HG03342 (cell line): ENCODE measurements around the gene KANSL1.
A peak's percentile ranks its signal among the peaks of the same experiment; 100 is the strongest.
"Not testable (repeated sequence)": the region's sequence is repeated elsewhere in the genome, so short reads cannot be mapped to it uniquely, and the experiment has no call there.

Source experiments
- ATAC-seq: cut with Tn5 transposase; IDR thresholded peaks from one replicate; pipeline ENCODE4 v1.9.1; 2021; ENCODE audit warnings: mild to moderate bottlenecking, moderate library complexity; ENCODE audit not compliant: unreplicated experiment

KANSL1 gene

GRCh38 chr17:46193151-46193625 is at the start of gene KANSL1:
TSS of gene KANSL1 (minus strand) at chr17:46193429. CDS start at chr17:46172143, 21,286 bp downstream.
- ATAC-seq: peak; percentile 68

- not testable (repeated sequence) for ATAC-seq
Measured at GRCh38 chr17:46231359-46231758, 38.1 kb upstream of the KANSL1 start.

GRCh38 chr17:46225274-46225794 is 32.1 kb upstream of the KANSL1 start:
- peak; percentile 98 for ATAC-seq

GRCh38 chr17:46224864-46225263 is 31.6 kb upstream of the KANSL1 start:
- ATAC-seq: peak; percentile 38

- ATAC-seq: not testable (repeated sequence)
Measured at GRCh38 chr17:46223041-46223440, 29.8 kb upstream of the KANSL1 start.

DNA sequence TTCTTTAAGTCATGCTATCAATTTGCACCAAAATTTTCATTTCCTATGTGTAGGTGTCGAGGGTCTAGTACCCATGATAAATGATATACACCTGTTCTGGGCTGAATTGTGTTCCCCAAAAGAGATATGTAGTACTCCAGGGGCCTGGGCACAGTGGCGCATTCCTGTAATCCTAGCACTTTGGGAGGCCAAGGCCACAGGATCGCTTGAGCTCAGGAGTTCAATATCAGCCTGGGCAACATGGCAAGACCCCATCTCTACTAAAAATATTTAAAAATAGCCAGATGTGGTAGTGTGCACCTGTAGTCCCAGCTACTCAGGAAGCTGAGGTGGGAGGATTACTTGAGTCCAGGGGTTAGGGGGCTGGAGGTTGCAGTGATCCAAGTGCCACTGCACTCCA is 23.5 kb upstream of the KANSL1 start:
- no peak for ATAC-seq

DNA sequence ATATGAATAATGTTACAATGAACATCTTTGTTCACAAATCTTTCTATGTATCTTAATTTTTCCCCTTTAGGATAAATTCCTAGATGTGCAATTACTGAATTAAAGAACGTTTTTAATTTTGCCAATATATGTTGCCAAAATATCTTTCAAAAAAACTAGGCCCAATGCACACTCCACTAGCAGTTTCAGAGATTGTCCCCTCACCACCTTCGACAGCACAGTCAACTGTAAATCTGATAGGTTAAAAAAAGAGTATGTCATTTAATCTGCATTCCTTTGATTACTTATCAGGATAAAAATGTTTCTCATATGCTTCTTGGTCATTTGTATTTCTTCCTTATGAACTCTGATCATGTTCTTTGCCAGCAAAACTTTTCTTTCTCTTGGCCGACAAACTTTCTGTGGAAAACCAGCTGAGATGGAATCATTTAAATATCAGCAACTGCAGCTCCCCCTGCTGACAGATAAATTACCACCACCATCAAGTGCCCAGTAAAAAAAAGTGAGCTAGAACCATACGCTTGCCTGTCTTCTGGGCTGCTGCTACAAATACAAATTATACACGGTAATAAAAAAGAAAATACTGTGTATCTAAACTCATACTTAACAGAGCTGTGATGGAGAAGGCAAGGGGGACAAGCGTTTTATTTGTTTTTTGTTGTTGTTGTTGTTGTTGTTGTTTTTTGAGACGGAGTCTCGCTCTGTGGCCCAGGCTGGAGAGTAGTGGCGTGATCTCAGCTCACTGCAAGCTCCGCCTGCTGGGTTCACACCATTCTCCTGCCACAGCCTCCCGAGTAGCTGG is 19.6 kb upstream of the KANSL1 start:
- no peak for ATAC-seq

- ATAC-seq: no peak
Measured at GRCh38 chr17:46208997-46209396, 15.8 kb upstream of the KANSL1 start.

GRCh38 chr17:46205975-46206374 is 12.7 kb upstream of the KANSL1 start:
- ATAC-seq: no peak

DNA sequence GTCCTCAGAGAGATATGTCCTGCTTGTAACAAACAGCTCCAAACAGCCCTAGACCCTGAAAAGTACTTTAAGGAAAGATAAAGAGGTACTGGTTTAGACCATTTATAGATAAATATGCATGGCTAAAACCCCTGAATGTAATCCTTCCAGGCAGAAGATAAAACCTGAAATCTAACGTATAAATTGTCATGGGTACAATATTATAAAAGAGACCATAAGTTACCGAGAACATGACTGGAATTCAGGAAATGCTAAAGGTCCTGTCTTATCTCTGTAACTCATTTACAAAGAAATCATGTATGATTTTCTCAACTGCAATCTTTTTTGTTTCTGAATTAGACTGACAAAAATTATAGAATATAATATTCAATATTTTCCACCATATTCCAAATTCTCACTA is 9.2 kb upstream of the KANSL1 start:
- ATAC-seq: no peak

GRCh38 chr17:46201491-46201890 is 8.3 kb upstream of the KANSL1 start:
- ATAC-seq: no peak

- no peak for ATAC-seq
Measured at GRCh38 chr17:46200197-46200596, 7.0 kb upstream of the KANSL1 start.

DNA sequence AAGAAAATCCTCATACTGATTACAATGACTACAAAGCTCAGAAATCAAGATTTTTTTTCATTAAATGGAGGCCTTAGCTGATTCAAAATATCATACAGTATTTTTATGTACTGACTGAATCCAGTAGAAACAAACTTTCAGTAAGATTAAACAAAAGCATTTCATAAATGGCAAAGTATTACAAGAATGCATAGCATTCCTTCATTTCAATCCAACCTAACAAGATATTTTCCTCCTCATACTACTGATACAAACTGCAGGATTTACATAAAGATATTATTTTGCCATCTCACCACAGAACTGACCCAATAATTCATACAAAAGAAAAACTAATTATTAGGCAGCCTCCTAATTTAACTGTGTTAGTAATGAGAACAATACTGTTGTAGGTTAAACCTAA is 6.2 kb upstream of the KANSL1 start:
- no peak for ATAC-seq

DNA sequence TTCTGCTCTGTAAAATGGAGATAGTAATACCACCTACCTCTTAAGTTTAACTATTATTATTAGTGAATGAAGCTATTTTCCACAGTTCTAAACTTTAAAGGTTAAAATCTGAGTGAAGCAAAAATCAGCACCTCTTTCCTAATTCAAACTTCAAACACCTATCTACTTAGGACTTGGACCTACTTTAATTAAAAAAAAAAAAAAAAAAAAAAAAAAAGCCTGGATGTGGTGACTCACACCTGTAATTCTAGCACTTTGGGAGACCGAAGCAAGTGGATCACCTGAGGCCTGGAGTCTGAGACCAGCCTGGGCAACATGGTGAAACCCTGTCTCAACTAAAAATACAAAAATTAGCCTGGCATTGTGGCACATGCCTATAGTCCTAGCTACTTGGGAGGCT is 5.0 kb upstream of the KANSL1 start:
- no peak for ATAC-seq

GRCh38 chr17:46197530-46197929 is 4.3 kb upstream of the KANSL1 start:
- ATAC-seq: no peak

- ATAC-seq: no peak
Measured at GRCh38 chr17:46195939-46196716, 2.9 kb upstream of the KANSL1 start.

DNA sequence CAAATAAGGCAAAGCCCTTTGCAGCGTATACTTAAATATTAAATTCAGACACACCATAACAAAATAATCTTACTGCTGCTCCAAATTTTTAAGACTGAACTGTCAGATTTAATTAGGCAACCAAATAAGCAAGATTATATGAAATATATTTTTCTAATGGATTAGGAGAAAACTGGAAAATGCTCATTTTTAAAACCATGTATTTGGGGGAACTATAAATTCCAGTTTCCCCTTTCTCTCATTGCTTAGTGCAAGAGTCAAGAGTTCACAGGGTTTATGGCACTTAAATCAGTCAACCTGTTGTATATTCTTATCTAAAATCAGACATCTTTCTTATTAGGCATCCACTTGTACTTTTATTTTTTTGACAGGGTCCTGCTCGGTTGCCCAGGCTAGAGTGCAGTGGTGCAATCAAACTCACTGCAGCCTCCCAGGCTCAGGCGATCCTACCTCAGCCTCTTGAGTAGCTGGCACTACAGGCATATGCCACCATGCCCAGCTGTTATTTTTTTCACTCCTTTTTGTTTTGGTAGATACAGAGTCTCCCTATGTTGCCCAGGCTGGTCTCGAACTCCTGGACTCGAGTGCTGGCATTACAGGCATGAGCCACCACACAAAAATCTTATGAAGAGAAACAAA is 2.1 kb upstream of the KANSL1 start:
- ATAC-seq: no peak

DNA sequence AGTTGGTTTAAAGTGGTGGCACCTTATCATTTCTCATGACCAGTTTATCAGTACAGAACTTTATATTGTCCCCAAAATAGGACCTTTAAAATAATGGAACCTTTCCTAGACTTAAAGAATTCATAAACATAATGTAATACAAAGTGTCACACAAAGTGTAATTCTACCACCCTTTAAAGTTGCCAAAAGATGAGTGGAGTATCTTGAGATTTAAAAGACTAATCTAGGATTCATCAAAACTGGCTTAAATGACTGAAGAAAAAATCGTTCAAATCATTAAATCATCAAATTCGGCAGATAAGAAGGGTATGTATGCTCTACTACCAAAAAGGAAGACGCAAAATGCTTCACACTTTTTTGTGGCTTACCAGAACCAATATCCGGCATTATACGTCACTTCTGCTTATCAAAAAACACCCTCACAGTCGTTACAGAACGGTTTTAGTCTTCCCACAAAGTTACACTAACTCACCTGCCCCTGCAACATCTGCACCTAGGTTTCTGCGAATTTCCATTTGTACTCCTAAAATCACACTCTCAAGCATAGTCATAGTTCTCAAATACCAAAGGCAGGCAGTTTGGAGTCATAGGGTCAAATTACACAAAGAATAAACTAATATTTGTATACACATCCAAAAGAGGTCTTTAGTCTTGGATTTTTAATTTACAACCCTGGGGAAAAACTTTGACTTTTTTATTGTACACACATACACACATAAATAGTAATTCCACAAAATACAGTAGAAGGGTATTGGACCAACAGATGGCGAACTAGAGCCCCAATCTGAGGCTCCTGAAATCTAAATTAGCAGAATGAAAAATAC is 1.4 kb upstream of the KANSL1 start:
- ATAC-seq: no peak

- ATAC-seq: peak; percentile 48
Measured at GRCh38 chr17:46193626-46194392, 580 bp upstream of the KANSL1 start.
